OCI-LY3 (cell line): ENCODE data around the gene CDC42BPA.

ENCODE experiments used
- H2AFZ ChIP-seq: fragments of 200-600, 300-600 bp; shearing (Covaris generic); 2 replicates; pipeline ENCODE4 v1.6.0; 2014; ENCODE audit warnings: antibody characterized with exemption, low read depth, low read length
- H3K27ac ChIP-seq: fragments of 200-600, 300-600 bp; sonication (generic); 2 replicates; pipeline ENCODE4 v1.5.1; 2014; ENCODE audit warnings: mild to moderate bottlenecking, low read length, moderate library complexity, mixed read lengths
- H3K27me3 ChIP-seq: fragments of 200-600, 300-600 bp; sonication (generic); 2 replicates; pipeline ENCODE4 v1.6.1; 2014; ENCODE audit warnings: low read depth, low read length, mixed read lengths
- H3K36me3 ChIP-seq: fragments of 200-600, 300-600 bp; sonication (generic); replicated peaks from 2 replicates; pipeline ENCODE3; 2014; ENCODE audit warnings: low read depth, low read length, mixed read lengths
- H3K4me1 ChIP-seq: fragments of 300-600, 200-600 bp; sonication (generic); 2 replicates; pipeline ENCODE4 v1.6.1; 2014; ENCODE audit warnings: low read length, mixed read lengths
- H3K4me2 ChIP-seq: fragments of 200-600, 300-600 bp; sonication (generic); 2 replicates; pipeline ENCODE4 v1.6.1; 2014; ENCODE audit warnings: low read length, mixed read lengths
- H3K4me3 ChIP-seq: fragments of 300-600, 200-600 bp; sonication (generic); 2 replicates; pipeline ENCODE4 v1.5.1; 2014; ENCODE audit warnings: antibody characterized with exemption, mild to moderate bottlenecking, low read length, moderate library complexity
- H3K79me2 ChIP-seq: fragments of 300-600, 200-600 bp; shearing (Covaris generic); 2 replicates; pipeline ENCODE4 v1.6.1; 2014; ENCODE audit warnings: mild to moderate bottlenecking, low read length, mixed read lengths
- H3K9ac ChIP-seq: fragments of 300-600, 200-600 bp; shearing (Covaris generic); 2 replicates; pipeline ENCODE4 v1.6.0; 2014; ENCODE audit warnings: mild to moderate bottlenecking, low read length, moderate library complexity
- H3K9me3 ChIP-seq: fragments of 200-600, 300-600 bp; shearing (Covaris generic); 2 replicates; pipeline ENCODE4 v1.6.1; 2014; ENCODE audit warnings: low read length, mixed read lengths; ENCODE audit not compliant: insufficient read depth
- H4K20me1 ChIP-seq: fragments of 200-600, 300-600 bp; sonication (generic); 2 replicates; pipeline ENCODE4 v1.6.1; 2016; ENCODE audit warnings: low read length, mixed read lengths; ENCODE audit not compliant: insufficient read depth
- EZH2phosphoT487 ChIP-seq: fragments of 200-600 bp; shearing (Covaris generic); IDR thresholded peaks from 2 replicates; pipeline ENCODE4 v1.6.1; 2018; ENCODE audit warnings: antibody characterized with exemption, mixed run types, low read depth
- TF ChIP-seq, protein P1 (sequence below): fragments of 200-600, 300-600 bp; sonication (generic); IDR thresholded peaks from 2 replicates; pipeline ENCODE4 v1.5.1; 2014; ENCODE audit warnings: antibody characterized with exemption, low read length, low read depth

Gene CDC42BPA

DNA sequence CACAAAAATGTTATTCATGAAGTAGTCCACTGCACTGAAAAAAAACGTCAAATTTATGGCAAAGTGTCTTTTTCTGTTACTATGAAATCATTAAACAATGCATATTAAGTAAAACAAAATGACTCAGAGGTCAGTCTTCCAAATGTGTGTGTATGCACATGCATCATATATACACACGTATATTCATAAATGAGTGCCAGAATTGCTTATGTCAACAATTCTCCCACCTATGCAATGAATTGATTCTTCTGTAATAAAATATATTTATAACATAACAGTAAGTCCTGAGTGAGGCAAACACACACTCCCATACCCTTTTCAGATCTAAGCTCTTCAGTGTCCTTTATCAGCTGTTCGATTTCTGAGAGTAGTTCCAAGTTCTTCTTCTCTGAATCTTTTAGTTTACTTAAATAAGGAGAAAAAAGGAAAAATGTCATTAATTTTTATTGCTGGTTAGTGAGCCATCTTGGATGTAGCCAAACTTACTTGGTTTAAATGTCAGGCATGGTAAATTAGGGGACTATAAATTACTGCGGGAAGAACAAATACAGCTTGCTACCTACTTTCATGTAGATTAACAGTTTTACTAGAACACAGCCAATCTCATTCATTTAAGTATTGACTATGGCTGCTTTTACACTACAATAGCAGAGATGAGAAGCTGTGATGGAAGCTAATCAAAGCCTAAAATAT, 246.3 kb downstream of the CDC42BPA start:
- Histone ChIP-seq H3K27ac (no peak overlapping the region), H3K4me1 (no peaks in the 10 kb centered on the region; the same call in 1 of the 2 replicates), H2AFZ (no peak overlapping the region), H3K4me3 (no peak overlapping the region), H4K20me1 (no peaks in the 10 kb centered on the region), H3K27me3 (peaks cover 5% of the 10 kb centered on the region; the same call in 1 of the 2 replicates), H3K9ac (no peak overlapping the region), H3K79me2 (no peaks in the 10 kb centered on the region), H3K4me2 (no peak overlapping the region), H3K36me3 (no peaks in the 10 kb centered on the region), H3K9me3 (no peaks in the 10 kb centered on the region)
- TF ChIP-seq EZH2phosphoT487 = no peak

DNA sequence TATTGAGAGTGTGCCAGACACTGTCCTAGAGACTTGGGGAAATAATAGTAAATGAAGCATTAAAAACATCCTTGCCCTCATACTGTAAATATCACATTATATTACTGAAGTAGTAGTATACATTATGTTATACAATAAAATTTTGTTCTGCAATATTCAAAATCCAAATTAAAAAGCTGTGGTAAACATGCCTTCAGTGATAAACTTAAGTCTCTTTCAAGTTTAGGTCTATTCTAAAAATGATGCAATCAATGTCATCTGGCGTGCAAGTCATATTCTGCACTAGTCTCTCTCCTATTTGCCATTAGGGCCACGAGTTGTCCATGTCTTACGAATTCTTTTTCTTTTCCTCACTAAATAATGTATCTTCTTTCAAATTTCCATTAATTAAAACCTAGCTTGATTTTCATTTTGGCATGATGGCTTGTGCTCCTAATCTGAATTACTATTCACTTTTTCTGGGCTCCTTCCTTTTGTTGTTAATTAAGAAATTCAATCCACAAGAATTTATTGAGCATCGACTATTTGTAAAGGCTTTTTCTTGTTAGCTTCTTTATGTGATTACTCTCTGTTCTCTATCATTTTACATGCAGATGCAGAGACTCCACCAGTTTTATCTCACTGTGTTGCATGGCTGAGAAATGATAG, 247.5 kb downstream of the CDC42BPA start:
- Histone ChIP-seq H3K36me3 (no peaks in the 10 kb centered on the region), H3K9me3 (no peaks in the 10 kb centered on the region), H3K4me2 (no peak overlapping the region), H3K4me3 (no peak overlapping the region), H3K4me1 (no peaks in the 10 kb centered on the region; the same call in 1 of the 2 replicates), H4K20me1 (no peaks in the 10 kb centered on the region), H3K27ac (no peak overlapping the region), H2AFZ (no peak overlapping the region), H3K27me3 (no peaks in the 10 kb centered on the region), H3K9ac (no peak overlapping the region), H3K79me2 (no peaks in the 10 kb centered on the region)
- TF ChIP-seq, protein P1, sequence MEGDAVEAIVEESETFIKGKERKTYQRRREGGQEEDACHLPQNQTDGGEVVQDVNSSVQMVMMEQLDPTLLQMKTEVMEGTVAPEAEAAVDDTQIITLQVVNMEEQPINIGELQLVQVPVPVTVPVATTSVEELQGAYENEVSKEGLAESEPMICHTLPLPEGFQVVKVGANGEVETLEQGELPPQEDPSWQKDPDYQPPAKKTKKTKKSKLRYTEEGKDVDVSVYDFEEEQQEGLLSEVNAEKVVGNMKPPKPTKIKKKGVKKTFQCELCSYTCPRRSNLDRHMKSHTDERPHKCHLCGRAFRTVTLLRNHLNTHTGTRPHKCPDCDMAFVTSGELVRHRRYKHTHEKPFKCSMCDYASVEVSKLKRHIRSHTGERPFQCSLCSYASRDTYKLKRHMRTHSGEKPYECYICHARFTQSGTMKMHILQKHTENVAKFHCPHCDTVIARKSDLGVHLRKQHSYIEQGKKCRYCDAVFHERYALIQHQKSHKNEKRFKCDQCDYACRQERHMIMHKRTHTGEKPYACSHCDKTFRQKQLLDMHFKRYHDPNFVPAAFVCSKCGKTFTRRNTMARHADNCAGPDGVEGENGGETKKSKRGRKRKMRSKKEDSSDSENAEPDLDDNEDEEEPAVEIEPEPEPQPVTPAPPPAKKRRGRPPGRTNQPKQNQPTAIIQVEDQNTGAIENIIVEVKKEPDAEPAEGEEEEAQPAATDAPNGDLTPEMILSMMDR = no peak
- TF ChIP-seq EZH2phosphoT487 = no peak

DNA sequence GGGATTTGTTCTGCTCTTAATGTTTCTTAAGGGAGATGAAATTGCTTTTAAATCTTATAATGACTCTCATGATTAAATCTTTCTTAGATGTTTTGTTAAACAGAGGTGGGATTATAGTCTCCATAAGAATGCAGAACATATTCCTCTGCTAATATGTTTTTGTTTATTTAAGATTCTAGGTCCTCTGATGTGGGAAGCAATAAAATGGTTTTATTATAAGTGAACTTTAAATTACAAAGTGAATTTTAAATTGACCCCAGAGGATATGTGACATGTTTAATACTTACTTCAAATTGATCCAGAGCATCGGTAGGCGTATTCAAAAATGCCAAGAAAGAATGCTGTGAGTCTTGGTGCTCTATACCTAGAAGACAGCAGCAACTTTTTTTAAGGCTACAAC, 248.8 kb downstream of the CDC42BPA start:
- Histone ChIP-seq H3K9ac (no peak overlapping the region), H3K27ac (no peak overlapping the region), H3K4me2 (no peak overlapping the region), H4K20me1 (no peaks in the 10 kb centered on the region), H3K9me3 (no peaks in the 10 kb centered on the region), H2AFZ (no peak overlapping the region), H3K79me2 (no peaks in the 10 kb centered on the region), H3K4me3 (no peak overlapping the region), H3K4me1 (no peaks in the 10 kb centered on the region; the same call in 1 of the 2 replicates), H3K27me3 (no peaks in the 10 kb centered on the region), H3K36me3 (no peaks in the 10 kb centered on the region)
- TF ChIP-seq, protein P1 = no peak
- TF ChIP-seq EZH2phosphoT487 = no peak

DNA sequence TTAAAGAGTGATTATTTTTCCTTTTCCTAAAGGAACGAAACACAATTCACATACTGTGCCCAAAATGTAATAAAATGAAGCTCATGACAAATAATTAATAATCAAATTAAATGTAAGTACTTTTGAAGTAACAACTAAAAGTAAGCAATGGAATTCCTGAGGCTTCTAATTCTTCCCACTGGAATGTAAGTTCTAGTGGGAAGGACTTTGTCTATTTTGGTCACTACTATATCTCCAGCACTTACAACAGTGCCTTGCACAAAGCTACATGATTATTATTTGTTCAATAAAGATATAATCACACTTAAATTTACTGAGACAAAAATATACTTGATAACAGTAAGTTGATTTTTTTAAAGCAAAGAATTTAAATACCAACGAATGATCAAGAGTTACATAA, 249.4 kb downstream of the CDC42BPA start:
- H3K36me3 ChIP-seq = no peaks in the 10 kb centered on the region
- no peak for TF ChIP-seq EZH2phosphoT487
- TF ChIP-seq, protein P1 = no peak

More for the DNA sequence above, 249.4 kb downstream of the CDC42BPA start:
- Histone ChIP-seq H4K20me1 (no peaks in the 10 kb centered on the region), H3K4me3 (no peak overlapping the region), H3K79me2 (no peaks in the 10 kb centered on the region), H2AFZ (no peak overlapping the region), H3K4me2 (no peak overlapping the region), H3K4me1 (no peaks in the 10 kb centered on the region; the same call in 1 of the 2 replicates), H3K9me3 (no peaks in the 10 kb centered on the region), H3K27me3 (0 out of 2 replicates have a peak, but pooled peaks cover 5% of the 10 kb centered on the region), H3K27ac (no peak overlapping the region), H3K9ac (no peak overlapping the region)
